Calu3 (cell line): ENCODE measurements around the gene RYR1. TPM values are rescaled to one million over a fixed set of nuclear protein-coding genes. Genes with fewer than 3 reads are reported as not detected.

Source experiments
- BruUV-seq: library from RNA; stranded (reverse); fragments of 400-500 nt; replicated peaks from 2 replicates; lab custom pipeline; 2021; lab: Mats Ljungman, UMichigan
- CTCF ChIA-PET: fragments of 300-600 bp; sonication (Branson Sonifier 250); formaldehyde crosslinking; loops from one replicate; lab custom pipeline; 2022; ENCODE audit warnings: antibody characterized with exemption; lab: Charles Lee
- DNase-seq: peaks from one replicate; pipeline ENCODE4 v3.0.0; 2022
- H3K27ac Mint-ChIP-seq: one replicate; pipeline ENCODE4 v1.8.0; 2022; ENCODE audit warnings: mixed read lengths; ENCODE audit not compliant: unreplicated experiment
- H3K27me3 Mint-ChIP-seq: one replicate; pipeline ENCODE4 v1.8.0; 2022; ENCODE audit warnings: mixed read lengths; ENCODE audit not compliant: unreplicated experiment
- H3K36me3 Mint-ChIP-seq: one replicate; pipeline ENCODE4 v1.8.0; 2022; ENCODE audit warnings: mild to moderate bottlenecking, moderate library complexity, mixed read lengths; ENCODE audit not compliant: insufficient read depth, unreplicated experiment
- H3K4me1 Mint-ChIP-seq: one replicate; pipeline ENCODE4 v1.8.0; 2022; ENCODE audit warnings: mild to moderate bottlenecking, low read depth, mixed read lengths; ENCODE audit not compliant: unreplicated experiment
- H3K4me3 Mint-ChIP-seq: one replicate; pipeline ENCODE4 v1.8.0; 2022; ENCODE audit warnings: mild to moderate bottlenecking, low read depth, moderate library complexity, mixed read lengths; ENCODE audit not compliant: unreplicated experiment
- H3K9me3 Mint-ChIP-seq: one replicate; pipeline ENCODE4 v1.8.0; 2022; ENCODE audit warnings: low read depth, mixed read lengths; ENCODE audit not compliant: unreplicated experiment
- intact Hi-C: fragments of 100-400 bp; cut with micrococcal nuclease; formaldehyde crosslinking; loops from one replicate; pipeline ENCODE4 v1.10.0; 2022; ENCODE audit not compliant: unreplicated experiment
- total RNA-seq: library from RNA; stranded (reverse); gene quantifications from 2 replicates; pipeline ENCODE4 v1.2.3, GENCODE V29; 2022
- TF ChIP-seq, protein P1 (sequence below): fragments of 200-600 bp; IDR thresholded peaks from one replicate; pipeline ENCODE4 v1.8.0; 2022; ENCODE audit warnings: antibody characterized with exemption; ENCODE audit not compliant: unreplicated experiment

The RYR1 gene
- total RNA-seq, 1 experiment from 2014 or later, result 1.4 TPM

DNA sequence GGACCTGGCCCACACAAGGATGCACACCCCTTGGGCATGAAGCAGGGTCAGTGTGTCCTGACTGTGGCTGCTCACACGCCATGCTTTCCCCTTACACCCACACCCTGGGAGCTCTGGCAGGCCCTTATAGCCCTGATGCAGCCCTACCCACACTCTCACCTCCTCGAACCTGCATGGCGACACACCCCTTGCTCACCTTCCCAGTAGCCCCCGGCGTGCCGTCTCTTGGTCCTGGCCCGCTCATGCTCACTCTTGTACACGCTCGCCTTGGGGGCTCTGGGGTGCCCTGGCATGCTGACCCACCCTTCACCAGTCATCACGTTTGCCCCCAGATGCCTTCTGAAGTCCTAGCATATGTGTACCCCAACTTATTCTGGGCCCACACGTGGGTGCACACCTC, 128.2 kb downstream of the RYR1 start:
- no peak overlapping the region for H3K4me3 Mint-ChIP-seq
- no peaks in the 10 kb centered on the region for H3K9me3 Mint-ChIP-seq
- no TSS peak for BruUV-seq
- H3K27me3 Mint-ChIP-seq, result peaks cover 40% of the 10 kb centered on the region
- DNase-seq, result no peak
- CTCF ChIA-PET, result interaction anchor here (0.5 kb wide), 1 partner anchor 770 kb away, joined by 4 read pairs; no protein-coding TSS in a partner anchor
- TF ChIP-seq, protein P1, sequence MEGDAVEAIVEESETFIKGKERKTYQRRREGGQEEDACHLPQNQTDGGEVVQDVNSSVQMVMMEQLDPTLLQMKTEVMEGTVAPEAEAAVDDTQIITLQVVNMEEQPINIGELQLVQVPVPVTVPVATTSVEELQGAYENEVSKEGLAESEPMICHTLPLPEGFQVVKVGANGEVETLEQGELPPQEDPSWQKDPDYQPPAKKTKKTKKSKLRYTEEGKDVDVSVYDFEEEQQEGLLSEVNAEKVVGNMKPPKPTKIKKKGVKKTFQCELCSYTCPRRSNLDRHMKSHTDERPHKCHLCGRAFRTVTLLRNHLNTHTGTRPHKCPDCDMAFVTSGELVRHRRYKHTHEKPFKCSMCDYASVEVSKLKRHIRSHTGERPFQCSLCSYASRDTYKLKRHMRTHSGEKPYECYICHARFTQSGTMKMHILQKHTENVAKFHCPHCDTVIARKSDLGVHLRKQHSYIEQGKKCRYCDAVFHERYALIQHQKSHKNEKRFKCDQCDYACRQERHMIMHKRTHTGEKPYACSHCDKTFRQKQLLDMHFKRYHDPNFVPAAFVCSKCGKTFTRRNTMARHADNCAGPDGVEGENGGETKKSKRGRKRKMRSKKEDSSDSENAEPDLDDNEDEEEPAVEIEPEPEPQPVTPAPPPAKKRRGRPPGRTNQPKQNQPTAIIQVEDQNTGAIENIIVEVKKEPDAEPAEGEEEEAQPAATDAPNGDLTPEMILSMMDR, result no peak
- no peaks in the 10 kb centered on the region for H3K36me3 Mint-ChIP-seq
- H3K4me1 Mint-ChIP-seq, result peaks cover 9% of the 10 kb centered on the region
- no peak overlapping the region for H3K27ac Mint-ChIP-seq
- intact Hi-C loops, result no loop called here

- Mint-ChIP-seq H3K9me3 (no peaks in the 10 kb centered on the region), H3K4me1 (peaks cover 6% of the 10 kb centered on the region)
- CTCF ChIA-PET, result interaction anchor here (0.5 kb wide), 1 partner anchor 771 kb away, joined by 4 read pairs; no protein-coding TSS in a partner anchor
Measured at GRCh38 chr19:38562096-38562495, 128.6 kb downstream of the RYR1 start.

DNA sequence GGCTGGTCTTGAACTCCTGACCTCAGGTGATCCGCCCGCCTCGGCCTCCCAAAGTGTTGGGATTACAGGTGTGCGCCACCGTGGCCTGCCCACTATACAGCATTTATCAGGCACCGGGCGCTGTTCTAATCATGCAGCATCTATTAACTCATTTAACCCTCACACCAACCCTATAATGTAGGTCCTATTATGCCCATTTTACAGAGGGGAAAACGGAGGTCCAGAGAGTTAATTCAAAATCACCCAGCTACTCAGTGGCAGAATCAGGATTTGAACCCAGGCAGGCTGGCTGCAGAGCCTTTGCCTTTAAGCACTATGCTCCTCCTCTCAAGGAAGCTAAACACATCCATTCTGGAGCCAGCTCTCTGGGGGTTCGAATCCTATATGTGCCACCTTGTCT, 130.0 kb downstream of the RYR1 start:
- TF ChIP-seq, protein P1, result no peak
- H3K9me3 Mint-ChIP-seq, result no peaks in the 10 kb centered on the region
- no peaks in the 10 kb centered on the region for H3K4me1 Mint-ChIP-seq
- H3K27ac Mint-ChIP-seq, result no peak overlapping the region
- DNase-seq, result no peak
- no TSS peak for BruUV-seq
- CTCF ChIA-PET, result no interaction called here
- peaks cover 57% of the 10 kb centered on the region for H3K27me3 Mint-ChIP-seq
- H3K4me3 Mint-ChIP-seq, result no peak overlapping the region
- no peaks in the 10 kb centered on the region for H3K36me3 Mint-ChIP-seq
- intact Hi-C loops, result no loop called here

More at GRCh38 chr19:38562096-38562495, 128.6 kb downstream of the RYR1 start:
- Mint-ChIP-seq H3K36me3 (no peaks in the 10 kb centered on the region), H3K27me3 (peaks cover 43% of the 10 kb centered on the region), H3K4me3 (no peak overlapping the region), H3K27ac (no peak overlapping the region)
- BruUV-seq, result no TSS peak
- TF ChIP-seq, protein P1, result no peak
- no peak for DNase-seq
- intact Hi-C loops, result no loop called here

DNA sequence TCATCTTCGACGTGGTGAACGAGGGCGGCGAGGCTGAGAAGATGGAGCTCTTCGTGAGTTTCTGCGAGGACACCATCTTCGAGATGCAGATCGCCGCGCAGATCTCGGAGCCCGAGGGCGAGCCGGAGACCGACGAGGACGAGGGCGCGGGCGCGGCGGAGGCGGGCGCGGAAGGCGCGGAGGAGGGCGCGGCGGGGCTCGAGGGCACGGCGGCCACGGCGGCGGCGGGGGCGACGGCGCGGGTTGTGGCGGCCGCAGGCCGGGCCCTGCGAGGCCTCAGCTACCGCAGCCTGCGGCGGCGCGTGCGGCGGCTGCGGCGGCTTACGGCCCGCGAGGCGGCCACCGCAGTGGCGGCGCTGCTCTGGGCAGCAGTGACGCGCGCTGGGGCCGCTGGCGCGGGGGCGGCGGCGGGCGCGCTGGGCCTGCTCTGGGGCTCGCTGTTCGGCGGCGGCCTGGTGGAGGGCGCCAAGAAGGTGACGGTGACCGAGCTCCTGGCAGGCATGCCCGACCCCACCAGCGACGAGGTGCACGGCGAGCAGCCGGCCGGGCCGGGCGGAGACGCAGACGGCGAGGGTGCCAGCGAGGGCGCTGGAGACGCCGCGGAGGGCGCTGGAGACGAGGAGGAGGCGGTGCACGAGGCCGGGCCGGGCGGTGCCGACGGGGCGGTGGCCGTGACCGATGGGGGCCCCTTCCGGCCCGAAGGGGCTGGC, 131.6 kb downstream of the RYR1 start:
- TF ChIP-seq, protein P1, result no peak
- H3K27me3 Mint-ChIP-seq, result peaks cover 60% of the 10 kb centered on the region
- intact Hi-C loops, result no loop called here
- H3K36me3 Mint-ChIP-seq, result no peaks in the 10 kb centered on the region
- no peaks in the 10 kb centered on the region for H3K9me3 Mint-ChIP-seq
- H3K27ac Mint-ChIP-seq, result no peak overlapping the region
- no peaks in the 10 kb centered on the region for H3K4me1 Mint-ChIP-seq
- BruUV-seq, result no TSS peak
- CTCF ChIA-PET, result no interaction called here
- peak overlapping the region; percentile 25 for H3K4me3 Mint-ChIP-seq
- peak; percentile 57 for DNase-seq
